CD4-positive, alpha-beta memory T cell (primary cell): ENCODE results near the gene MBOAT7. TPM values are rescaled to one million over a fixed set of nuclear protein-coding genes. Genes with fewer than 3 reads are reported as not detected.

Source experiments
- CTCF ChIA-PET: fragments of 350-600 bp; sonication (Branson Sonifier 250); formaldehyde crosslinking; loops from one replicate; lab custom pipeline; 2021; ENCODE audit warnings: inconsistent platforms; ENCODE audit not compliant: partially characterized antibody; lab: Charles Lee
- POLR2A ChIA-PET: fragments of 350-600 bp; sonication (Branson Sonifier 250); formaldehyde crosslinking; loops from one replicate; lab custom pipeline; 2021; ENCODE audit not compliant: partially characterized antibody; lab: Charles Lee
- DNase-seq, 5 donors: peaks; one replicate each; pipeline versions ENCODE4 v3.0.0 to v3.0.0-alpha.2; 2020 to 2022; ENCODE audit warnings: mixed read lengths in 1 of 5
- H3K27ac ChIP-seq: one replicate; pipeline ENCODE4 v1.7.0; 2013; ENCODE audit warnings: low read depth, low read length
- H3K27me3 ChIP-seq: 2 replicates; pipeline ENCODE4 v1.7.0; 2013; ENCODE audit warnings: mild to moderate bottlenecking, low read length, moderate library complexity; ENCODE audit not compliant: insufficient read depth
- H3K36me3 ChIP-seq: 2 replicates; pipeline ENCODE4 v1.7.0; 2013; ENCODE audit warnings: mild to moderate bottlenecking, low read length, moderate library complexity; ENCODE audit not compliant: insufficient read depth
- H3K4me1 ChIP-seq: 2 replicates; pipeline ENCODE4 v1.7.0; 2013; ENCODE audit warnings: mild to moderate bottlenecking, low read length, moderate library complexity; ENCODE audit not compliant: insufficient read depth
- H3K4me3 ChIP-seq, 2 donors: one replicate each; pipeline ENCODE4 v1.7.0; 2013; ENCODE audit warnings: low read length in 2 of 2, mild to moderate bottlenecking in 1 of 2
- H3K9me3 ChIP-seq, 2 donors: one replicate each; pipeline ENCODE4 v1.7.0; 2013; ENCODE audit warnings: low read length in 2 of 2, control low read depth in 1 of 2; ENCODE audit not compliant: control insufficient read depth in 1 of 2
- H3K27ac Mint-ChIP-seq, 7 donors: one replicate each; pipeline ENCODE4 v1.8.0; 2020 to 2021; ENCODE audit warnings: mixed read lengths in 7 of 7, mild to moderate bottlenecking in 6 of 7, inconsistent platforms in 3 of 7, moderate library complexity in 3 of 7
- H3K27me3 Mint-ChIP-seq, 2 donors: one replicate each; pipeline ENCODE4 v1.8.0; 2020 to 2021; ENCODE audit warnings: mixed read lengths in 2 of 2
- H3K36me3 Mint-ChIP-seq, 2 donors: one replicate each; pipeline ENCODE4 v1.8.0; 2020 to 2021; ENCODE audit warnings: mixed read lengths in 2 of 2, inconsistent platforms in 1 of 2, mild to moderate bottlenecking in 1 of 2
- H3K4me1 Mint-ChIP-seq, 4 donors: one replicate each; pipeline ENCODE4 v1.8.0; 2020 to 2021; ENCODE audit warnings: mixed read lengths in 4 of 4, mild to moderate bottlenecking in 1 of 4
- H3K4me3 Mint-ChIP-seq, 8 donors: one replicate each; pipeline ENCODE4 v1.8.0; 2020 to 2021; ENCODE audit warnings: mixed read lengths in 8 of 8, mild to moderate bottlenecking in 7 of 8, moderate library complexity in 6 of 8, inconsistent platforms in 3 of 8
- H3K9me3 Mint-ChIP-seq, 8 donors: one replicate each; pipeline ENCODE4 v1.8.0; 2020 to 2021; ENCODE audit warnings: mixed read lengths in 8 of 8, mild to moderate bottlenecking in 5 of 8, inconsistent platforms in 3 of 8, moderate library complexity in 1 of 8
- intact Hi-C: fragments of 100-400 bp; cut with micrococcal nuclease; formaldehyde crosslinking; loops from one replicate; pipeline ENCODE4 v1.15.1; 2023
- polyA plus RNA-seq, 2 donors: library from polyadenylated mRNA; unstranded; fragments of 300-500 nt; fragmentation: Illumina TruSeq; gene quantifications; one replicate each; pipeline ENCODE4 v1.2.3, GENCODE V29; 2021
- total RNA-seq, 2 experiments: library from RNA; stranded (reverse); gene quantifications; one replicate each; pipeline ENCODE4 v1.2.3, GENCODE V29; 2021

Gene MBOAT7
- total and polyA plus RNA-seq, 4 experiments from 2014 or later: 16.0 to 55.5 (median 37.5) TPM

- no peaks in the 10 kb centered on the region for H3K9me3 Mint-ChIP-seq
- H3K27ac Mint-ChIP-seq: peak within 1 kb of the TSS; percentile 91 to 94 (median 94)
- H3K9me3 ChIP-seq: no peaks in the 10 kb centered on the region
- H3K36me3 Mint-ChIP-seq: peaks cover 9 to 26% of the 10 kb centered on the region in 2 donors
- H3K4me1 ChIP-seq: peaks cover 47% of the 10 kb centered on the region
- intact Hi-C loops: loop anchor here (1.0 kb wide), 5 partner anchors 21 to 271 kb away; partner anchors contain the start of genes LENG1, MYADM, NDUFA3 and PRPF31
- ChIA-PET POLR2A (interaction anchor here (0.6 to 5.2 kb wide), 27 partner anchors 11 to 1269 kb away, joined by 3 to 131 read pairs (median 6); partner anchors contain the start of genes LENG1, LENG8, LENG9 and MBOAT7), CTCF (interaction anchor here (1.0 to 1.6 kb wide), 8 partner anchors 21 to 253 kb away, joined by 3 to 15 read pairs (median 5); partner anchors contain the start of genes LENG1, MBOAT7, PRPF31 and TFPT)
- peak within 1 kb of the TSS; percentile 91 for H3K27ac ChIP-seq
- DNase-seq: peak in 3 of 5 donors; percentile 26 to 64 (median 32)
- no peaks in the 10 kb centered on the region for H3K27me3 Mint-ChIP-seq
- H3K4me3 ChIP-seq: peak within 1 kb of the TSS; percentile 73 to 87
- peaks cover 29 to 58% (median 44%) of the 10 kb centered on the region in 4 donors for H3K4me1 Mint-ChIP-seq
- H3K27me3 ChIP-seq: no peaks in the 10 kb centered on the region
- peaks cover 26% of the 10 kb centered on the region for H3K36me3 ChIP-seq
- peak within 1 kb of the TSS; percentile 89 to 93 (median 90) for H3K4me3 Mint-ChIP-seq
Observed at GRCh38 chr19:54137699-54138488, 51.5 kb downstream of the MBOAT7 start, which contains the start of gene CNOT3. Gene CNOT3 (plus strand): TSS chr19:54137762. CDS start chr19:54142979, 5,217 bp downstream.

- Histone ChIP-seq H3K27me3 (no peaks in the 10 kb centered on the region), H3K27ac (peak overlapping the region; percentile 91), H3K9me3 (no peaks in the 10 kb centered on the region), H3K36me3 (peaks cover 18% of the 10 kb centered on the region), H3K4me3 (peak overlapping the region; percentile 73 to 87), H3K4me1 (peaks cover 43% of the 10 kb centered on the region)
- Mint-ChIP-seq H3K9me3 (no peaks in the 10 kb centered on the region), H3K4me1 (peaks cover 28 to 54% (median 41%) of the 10 kb centered on the region in 4 donors), H3K27ac (peak overlapping the region; percentile 87 to 94 (median 92)), H3K36me3 (peaks cover 4 to 20% of the 10 kb centered on the region in 2 donors), H3K27me3 (no peaks in the 10 kb centered on the region), H3K4me3 (peak overlapping the region; percentile 87 to 93 (median 90))
- intact Hi-C loops: loop anchor here (1.0 kb wide), 5 partner anchors 22 to 270 kb away; partner anchors contain the start of genes LENG1, MYADM, NDUFA3 and PRPF31
- CTCF ChIA-PET: interaction anchor here (0.9 to 1.6 kb wide), 10 partner anchors 13 to 254 kb away, joined by 3 to 15 read pairs (median 5); partner anchors contain the start of genes LENG1, MBOAT7, PRPF31 and TFPT
- DNase-seq: peak; percentile 99 to 100 (median 100)
- POLR2A ChIA-PET: interaction anchor here (0.6 to 5.2 kb wide), 30 partner anchors 10 to 1270 kb away, joined by 3 to 131 read pairs (median 6); partner anchors contain the start of genes LENG1, LENG8, LENG9 and MBOAT7
Observed at GRCh38 chr19:54136864-54137698, 52.3 kb downstream of the MBOAT7 start.

- Mint-ChIP-seq H3K27ac (peak overlapping the region; percentile 87 to 93 (median 92)), H3K36me3 (peaks cover 0 to 20% of the 10 kb centered on the region in 2 donors), H3K4me3 (peak overlapping the region; percentile 87 to 93 (median 90)), H3K9me3 (no peaks in the 10 kb centered on the region), H3K4me1 (peaks cover 22 to 51% (median 36%) of the 10 kb centered on the region in 4 donors), H3K27me3 (no peaks in the 10 kb centered on the region)
- ChIA-PET POLR2A (interaction anchor here (0.8 to 5.2 kb wide), 22 partner anchors 9 to 1271 kb away, joined by 3 to 131 read pairs (median 8); partner anchors contain the start of genes LENG1, LENG8, LENG9 and MBOAT7), CTCF (interaction anchor here (0.5 to 1.6 kb wide), 10 partner anchors 14 to 254 kb away, joined by 3 to 15 read pairs (median 5); partner anchors contain the start of genes LENG1, PRPF31 and TFPT)
- Histone ChIP-seq H3K27me3 (no peaks in the 10 kb centered on the region), H3K9me3 (no peaks in the 10 kb centered on the region), H3K27ac (peak overlapping the region; percentile 16), H3K4me1 (peaks cover 40% of the 10 kb centered on the region), H3K4me3 (peak overlapping the region; percentile 72 to 87), H3K36me3 (peaks cover 11% of the 10 kb centered on the region)
- peak in 1 of 5 donors; percentile 29 for DNase-seq
- intact Hi-C loops: no loop called here
Observed at GRCh38 chr19:54136086-54136863, 53.1 kb downstream of the MBOAT7 start.

GRCh38 chr19:54133957-54134590 is 55.3 kb downstream of the MBOAT7 start:
- DNase-seq: peak in 1 of 5 donors; percentile 3
- ChIA-PET CTCF (no interaction called here), POLR2A (no interaction called here)
- H3K4me3 Mint-ChIP-seq: peak overlapping the region in 1 of 8 donors; percentile 41
- no peaks in the 10 kb centered on the region for H3K27me3 Mint-ChIP-seq
- intact Hi-C loops: no loop called here
- H3K9me3 Mint-ChIP-seq: peaks cover 0 to 2% (median 0%) of the 10 kb centered on the region in 8 donors
- H3K27ac Mint-ChIP-seq: peak overlapping the region in 4 of 7 donors; percentile 36 to 86 (median 55)
- Histone ChIP-seq H3K27ac (no peak overlapping the region), H3K4me3 (no peak overlapping the region), H3K27me3 (no peaks in the 10 kb centered on the region), H3K9me3 (no peaks in the 10 kb centered on the region), H3K4me1 (peaks cover 18% of the 10 kb centered on the region), H3K36me3 (peaks cover 7% of the 10 kb centered on the region)
- peaks cover 13 to 32% (median 21%) of the 10 kb centered on the region in 4 donors for H3K4me1 Mint-ChIP-seq
- peaks cover 0 to 22% of the 10 kb centered on the region in 2 donors for H3K36me3 Mint-ChIP-seq

- intact Hi-C loops: no loop called here
- no peak overlapping the region for H3K4me3 ChIP-seq
- H3K4me1 ChIP-seq: peaks cover 11% of the 10 kb centered on the region
- H3K27ac ChIP-seq: no peak overlapping the region
- peak in 2 of 5 donors; percentile 50 to 54 for DNase-seq
- no peaks in the 10 kb centered on the region for H3K27me3 Mint-ChIP-seq
- H3K27me3 ChIP-seq: no peaks in the 10 kb centered on the region
- no peaks in the 10 kb centered on the region for H3K9me3 ChIP-seq
- CTCF ChIA-PET: no interaction called here
- H3K27ac Mint-ChIP-seq: peak overlapping the region in 1 of 7 donors; percentile 24
- peaks cover 0 to 2% (median 0%) of the 10 kb centered on the region in 8 donors for H3K9me3 Mint-ChIP-seq
- H3K4me3 Mint-ChIP-seq: no peak overlapping the region
- H3K36me3 ChIP-seq: peaks cover 10% of the 10 kb centered on the region
- POLR2A ChIA-PET: no interaction called here
- peaks cover 0 to 21% of the 10 kb centered on the region in 2 donors for H3K36me3 Mint-ChIP-seq
- H3K4me1 Mint-ChIP-seq: peaks cover 8 to 25% (median 16%) of the 10 kb centered on the region in 4 donors
Observed at GRCh38 chr19:54133312-54133956, 55.9 kb downstream of the MBOAT7 start.
